GM12865 (cell line): Measurements from ENCODE around the gene OPCML.

ENCODE experiments used
- DNase-seq: peaks from one replicate; pipeline ENCODE4 v3.0.0; 2010; ENCODE audit warnings: low read depth
- H3K4me3 ChIP-seq: 2 replicates; pipeline ENCODE4 v1.5.1; 2011; ENCODE audit warnings: mild to moderate bottlenecking, low read depth, low read length, control low read depth
- TF ChIP-seq, protein P1 (sequence below): IDR thresholded peaks from 2 replicates; pipeline ENCODE4 v1.5.1; 2011; ENCODE audit warnings: low read length, control low read depth, low read depth, inconsistent platforms; ENCODE audit not compliant: insufficient read depth; ENCODE audit errors: missing control alignments

Gene OPCML

GRCh38 chr11:132588366-132588765, 943.9 kb downstream of the OPCML start:
- TF ChIP-seq, protein P1, sequence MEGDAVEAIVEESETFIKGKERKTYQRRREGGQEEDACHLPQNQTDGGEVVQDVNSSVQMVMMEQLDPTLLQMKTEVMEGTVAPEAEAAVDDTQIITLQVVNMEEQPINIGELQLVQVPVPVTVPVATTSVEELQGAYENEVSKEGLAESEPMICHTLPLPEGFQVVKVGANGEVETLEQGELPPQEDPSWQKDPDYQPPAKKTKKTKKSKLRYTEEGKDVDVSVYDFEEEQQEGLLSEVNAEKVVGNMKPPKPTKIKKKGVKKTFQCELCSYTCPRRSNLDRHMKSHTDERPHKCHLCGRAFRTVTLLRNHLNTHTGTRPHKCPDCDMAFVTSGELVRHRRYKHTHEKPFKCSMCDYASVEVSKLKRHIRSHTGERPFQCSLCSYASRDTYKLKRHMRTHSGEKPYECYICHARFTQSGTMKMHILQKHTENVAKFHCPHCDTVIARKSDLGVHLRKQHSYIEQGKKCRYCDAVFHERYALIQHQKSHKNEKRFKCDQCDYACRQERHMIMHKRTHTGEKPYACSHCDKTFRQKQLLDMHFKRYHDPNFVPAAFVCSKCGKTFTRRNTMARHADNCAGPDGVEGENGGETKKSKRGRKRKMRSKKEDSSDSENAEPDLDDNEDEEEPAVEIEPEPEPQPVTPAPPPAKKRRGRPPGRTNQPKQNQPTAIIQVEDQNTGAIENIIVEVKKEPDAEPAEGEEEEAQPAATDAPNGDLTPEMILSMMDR, result no peak
- no peak overlapping the region for H3K4me3 ChIP-seq
- DNase-seq, result no peak

DNA sequence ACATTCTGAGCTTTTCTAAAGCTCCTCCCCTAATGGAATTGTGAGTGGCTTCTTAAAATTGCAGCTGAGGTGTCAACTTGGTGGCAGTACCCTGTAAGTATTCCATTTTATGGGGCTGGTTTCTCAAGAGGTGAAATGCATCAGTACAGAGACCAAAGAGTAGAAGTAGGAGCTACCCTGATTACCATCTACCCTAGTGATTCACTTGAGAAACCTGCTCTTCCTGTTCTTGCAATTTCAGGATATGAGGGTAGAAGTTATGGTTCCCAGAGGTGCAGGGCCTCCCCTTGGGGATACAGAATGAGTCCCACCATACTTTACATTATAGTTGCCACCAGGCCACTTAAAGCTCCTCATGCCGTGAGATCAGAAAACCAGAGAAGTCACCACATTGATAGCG, 944.6 kb downstream of the OPCML start:
- no peak overlapping the region for H3K4me3 ChIP-seq
- DNase-seq, result no peak
- TF ChIP-seq, protein P1, result no peak

- TF ChIP-seq, protein P1, result no peak
- no peak overlapping the region for H3K4me3 ChIP-seq
- DNase-seq, result no peak
Observed at GRCh38 chr11:132586801-132587200, 945.5 kb downstream of the OPCML start.

- no peak for DNase-seq
- H3K4me3 ChIP-seq, result no peak overlapping the region
- TF ChIP-seq, protein P1, result no peak
Observed at GRCh38 chr11:132579634-132580327, 952.5 kb downstream of the OPCML start.

- DNase-seq, result no peak
- no peak overlapping the region for H3K4me3 ChIP-seq
- TF ChIP-seq, protein P1, result no peak
Observed at GRCh38 chr11:132579136-132579535, 953.2 kb downstream of the OPCML start.

DNA sequence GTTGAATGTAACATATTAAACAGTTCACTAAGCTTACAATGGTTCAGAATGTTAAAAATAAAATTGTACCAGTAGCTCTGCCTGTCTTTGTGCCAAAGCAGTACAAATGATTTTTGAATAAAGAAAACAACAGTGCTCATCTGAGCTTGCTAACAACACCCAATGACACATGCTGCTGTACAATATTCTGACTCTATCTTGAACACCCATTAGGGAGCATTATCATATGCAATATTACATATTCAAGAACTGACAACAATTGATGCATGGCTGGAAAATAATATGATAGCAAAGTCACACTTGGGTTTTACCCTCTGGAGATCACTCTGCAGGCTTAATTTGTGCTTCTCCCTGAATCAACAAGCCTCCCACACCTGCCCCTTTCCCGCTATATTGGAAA, 953.7 kb downstream of the OPCML start:
- DNase-seq, result no peak
- no peak overlapping the region for H3K4me3 ChIP-seq
- TF ChIP-seq, protein P1, result no peak

GRCh38 chr11:132576706-132577105, 955.6 kb downstream of the OPCML start:
- TF ChIP-seq, protein P1, result no peak
- H3K4me3 ChIP-seq, result no peak overlapping the region
- no peak for DNase-seq
